Adrenal gland (tissue), 12 donors: ENCODE measurements around the gene ADPRHL1. TPM values are rescaled to one million over a fixed set of nuclear protein-coding genes. Genes with fewer than 3 reads are reported as not detected.

Experiments used
- DNase-seq, 7 donors: peaks; one replicate each; pipeline ENCODE4 v3.0.0-alpha.2; 2019 to 2020
- H3K27ac ChIP-seq, 5 donors: fragments of 200-600 bp; sonication (generic) in 4 of 5; 1 replicate in 3 of 5; 2 replicates in 2 of 5; pipeline versions ENCODE4 v1.5.1 to v1.8.0; 2016 to 2020; ENCODE audit warnings: mild to moderate bottlenecking in 1 of 5
- H3K27me3 ChIP-seq: fragments of 200-600 bp; 2 replicates; pipeline ENCODE4 v1.8.0; 2021
- H3K36me3 ChIP-seq, 2 donors: fragments of 200-600 bp; replicated peaks in 1 of 2; 1 replicate in 1 of 2; 2 replicates in 1 of 2; pipeline versions ENCODE4 v1.5.1 to v1.8.0; 2018 to 2022
- H3K4me1 ChIP-seq, 2 donors: fragments of 200-600 bp; replicated peaks in 1 of 2; 1 replicate in 1 of 2; 2 replicates in 1 of 2; pipeline versions ENCODE4 v1.5.1 to v1.8.0; 2018 to 2021
- H3K4me3 ChIP-seq, 4 donors: fragments of 200-600 bp; sonication (generic) in 3 of 4; one replicate each; pipeline ENCODE4 v1.5.1; 2016 to 2018
- H3K9me3 ChIP-seq, 3 donors: fragments of 200-600 bp; sonication (generic) in 1 of 3; replicated peaks in 1 of 3; 1 replicate in 2 of 3; 2 replicates in 1 of 3; pipeline versions ENCODE4 v1.5.1 to v1.8.0; 2016 to 2021
- POLR2A ChIP-seq, 2 donors: fragments of 450-650 bp; IDR thresholded peaks; one replicate each; pipeline ENCODE4 v1.6.1; 2017; ENCODE audit warnings: antibody characterized with exemption in 2 of 2, mild to moderate bottlenecking in 2 of 2, moderate library complexity in 1 of 2
- WGBS, 4 donors: extraction: QIAGEN DNeasy Blood & Tissue Kit in 2 of 4; methylation state at CpG; one replicate each; pipeline versions ENCODE4 v1.1.5 to v1.1.7; 2013 to 2017; 5-methylcytosine and 5-hydroxymethylcytosine counted together
- intact Hi-C, 2 donors: fragments of 100-400 bp; cut with DNase I; formaldehyde crosslinking; loops; one replicate each; pipeline versions ENCODE4 v1.14.1 to v1.15.0; 2022 to 2023
- polyA plus RNA-seq, 3 donors: library from polyadenylated mRNA; stranded (reverse); fragments of 200-250 nt in 2 of 3; fragments of 350-450 nt in 1 of 3; fragmentation: Illumina TruSeq in 1 of 3; extraction: RNeasy Lipid Tissue Mini Kit (QIAGEN cat#74804) in 1 of 3; gene quantifications; one replicate each; pipeline ENCODE4 v1.2.3, GENCODE V29; 2013 to 2014
- total RNA-seq, 9 donors: library from RNA; depleted of rRNA in 4 of 9; stranded (reverse); fragments of >200 nt in 4 of 9; fragments of 120-200 nt in 1 of 9; fragmentation: NEBNext Ultra II Directional in 1 of 9; extraction: Animal tissue kit (Norgen Biotek cat#: 25700) in 1 of 9; gene quantifications; one replicate each; pipeline versions ENCODE4 v1.1.0 to v1.2.4, GENCODE V29; 2013 to 2023
- TF ChIP-seq, protein P1 (sequence below), 6 experiments: fragments of 450-650 bp in 4 of 6; fragments of 200-600 bp in 2 of 6; sonication (generic) in 1 of 6; IDR thresholded peaks; 1 replicate in 5 of 6; 2 replicates in 1 of 6; pipeline versions ENCODE4 v1.5.1 to v1.8.0; 2016 to 2021; ENCODE audit warnings: antibody characterized with exemption in 6 of 6, mild to moderate bottlenecking in 2 of 6, moderate library complexity in 1 of 6
- donor health status: healthy with polysubstance abuse.
- donor health status: Bipolar disorder and iron deficiency.
- donor health status: DM: yes; HTN: yes; CAD: no.
- donor health status: DM: no; HTN: no; CAD: no.
- donor health status: DM: no; HTN: no; CAD: no.
- donor health status: DM: yes; HTN: yes; CAD: no.

The ADPRHL1 gene
- total and polyA plus RNA-seq, 12 donors: 2.0 to 14.2 (median 4.0) TPM

- H3K27ac ChIP-seq: no peak overlapping the region
Observed at GRCh38 chr13:113400621-113401451, 52.5 kb downstream of the ADPRHL1 start.

GRCh38 chr13:113399755-113400149 is 53.5 kb downstream of the ADPRHL1 start:
- no peak overlapping the region for H3K4me3 ChIP-seq
- DNase-seq: no peak
- H3K27ac ChIP-seq: no peak overlapping the region
- 87 to 93% (median 90%) methylated on average over 19 of the region's 19 CpGs for WGBS, 4 donors
- intact Hi-C loops: loop anchor here (5.0 to 10.0 kb wide), 4 partner anchors 125 to 465 kb away; no protein-coding TSS in a partner anchor
- TF ChIP-seq, protein P1, sequence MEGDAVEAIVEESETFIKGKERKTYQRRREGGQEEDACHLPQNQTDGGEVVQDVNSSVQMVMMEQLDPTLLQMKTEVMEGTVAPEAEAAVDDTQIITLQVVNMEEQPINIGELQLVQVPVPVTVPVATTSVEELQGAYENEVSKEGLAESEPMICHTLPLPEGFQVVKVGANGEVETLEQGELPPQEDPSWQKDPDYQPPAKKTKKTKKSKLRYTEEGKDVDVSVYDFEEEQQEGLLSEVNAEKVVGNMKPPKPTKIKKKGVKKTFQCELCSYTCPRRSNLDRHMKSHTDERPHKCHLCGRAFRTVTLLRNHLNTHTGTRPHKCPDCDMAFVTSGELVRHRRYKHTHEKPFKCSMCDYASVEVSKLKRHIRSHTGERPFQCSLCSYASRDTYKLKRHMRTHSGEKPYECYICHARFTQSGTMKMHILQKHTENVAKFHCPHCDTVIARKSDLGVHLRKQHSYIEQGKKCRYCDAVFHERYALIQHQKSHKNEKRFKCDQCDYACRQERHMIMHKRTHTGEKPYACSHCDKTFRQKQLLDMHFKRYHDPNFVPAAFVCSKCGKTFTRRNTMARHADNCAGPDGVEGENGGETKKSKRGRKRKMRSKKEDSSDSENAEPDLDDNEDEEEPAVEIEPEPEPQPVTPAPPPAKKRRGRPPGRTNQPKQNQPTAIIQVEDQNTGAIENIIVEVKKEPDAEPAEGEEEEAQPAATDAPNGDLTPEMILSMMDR (IDR thresholded peaks at IDR 0.05): no peak
- no peak for TF ChIP-seq POLR2A (IDR thresholded peaks at IDR 0.05)
- H3K9me3 ChIP-seq: no peaks in the 10 kb centered on the region
- H3K4me1 ChIP-seq: no peaks in the 10 kb centered on the region
- peaks cover 4% of the 10 kb centered on the region for H3K27me3 ChIP-seq
- H3K36me3 ChIP-seq: no peaks in the 10 kb centered on the region

More at GRCh38 chr13:113400621-113401451, 52.5 kb downstream of the ADPRHL1 start:
- no peak for TF ChIP-seq POLR2A (IDR thresholded peaks at IDR 0.05)
- TF ChIP-seq, protein P1 (IDR thresholded peaks at IDR 0.05): no peak
- Histone ChIP-seq H3K9me3 (no peaks in the 10 kb centered on the region), H3K4me3 (no peak overlapping the region), H3K36me3 (no peaks in the 10 kb centered on the region), H3K27me3 (peaks cover 4% of the 10 kb centered on the region), H3K4me1 (no peaks in the 10 kb centered on the region)
- intact Hi-C loops: loop anchor here in 1 of 2 donors (10.0 kb wide), 1 partner anchor 466 kb away; no protein-coding TSS in a partner anchor
- no peak for DNase-seq
- WGBS, 4 donors: 77 to 84% (median 79%) methylated on average over 16 to 25 of the region's 25 CpGs

- WGBS, 4 donors: 77 to 84% (median 81%) methylated on average over 13 to 19 of the region's 19 CpGs
- Histone ChIP-seq H3K9me3 (no peaks in the 10 kb centered on the region), H3K36me3 (no peaks in the 10 kb centered on the region), H3K4me1 (peaks cover 0 to 3% of the 10 kb centered on the region in 2 donors), H3K27me3 (peaks cover 4% of the 10 kb centered on the region), H3K27ac (no peak overlapping the region), H3K4me3 (no peak overlapping the region)
- intact Hi-C loops: loop anchor here (5.0 to 10.0 kb wide), 3 partner anchors 124 to 367 kb away; no protein-coding TSS in a partner anchor
- no peak for TF ChIP-seq POLR2A (IDR thresholded peaks at IDR 0.05)
- DNase-seq: no peak
Observed at GRCh38 chr13:113398963-113399754, 54.1 kb downstream of the ADPRHL1 start.

GRCh38 chr13:113397608-113398425 is 55.5 kb downstream of the ADPRHL1 start:
- no peaks in the 10 kb centered on the region for H3K36me3 ChIP-seq
- WGBS, 4 donors: 58 to 70% (median 67%) methylated on average over 18 to 20 of the region's 20 CpGs
- H3K4me3 ChIP-seq: no peak overlapping the region
- intact Hi-C loops: loop anchor here (5.0 to 10.0 kb wide), 3 partner anchors 123 to 366 kb away; no protein-coding TSS in a partner anchor
- peaks cover 4% of the 10 kb centered on the region for H3K27me3 ChIP-seq
- DNase-seq: no peak
- no peak overlapping the region for H3K27ac ChIP-seq
- TF ChIP-seq, protein P1 (IDR thresholded peaks at IDR 0.05): no peak
- TF ChIP-seq POLR2A (IDR thresholded peaks at IDR 0.05): no peak
- H3K9me3 ChIP-seq: no peaks in the 10 kb centered on the region
- H3K4me1 ChIP-seq: peaks cover 4 to 11% of the 10 kb centered on the region in 2 donors
